ENCODE data around the gene SHROOM3.

DNA sequence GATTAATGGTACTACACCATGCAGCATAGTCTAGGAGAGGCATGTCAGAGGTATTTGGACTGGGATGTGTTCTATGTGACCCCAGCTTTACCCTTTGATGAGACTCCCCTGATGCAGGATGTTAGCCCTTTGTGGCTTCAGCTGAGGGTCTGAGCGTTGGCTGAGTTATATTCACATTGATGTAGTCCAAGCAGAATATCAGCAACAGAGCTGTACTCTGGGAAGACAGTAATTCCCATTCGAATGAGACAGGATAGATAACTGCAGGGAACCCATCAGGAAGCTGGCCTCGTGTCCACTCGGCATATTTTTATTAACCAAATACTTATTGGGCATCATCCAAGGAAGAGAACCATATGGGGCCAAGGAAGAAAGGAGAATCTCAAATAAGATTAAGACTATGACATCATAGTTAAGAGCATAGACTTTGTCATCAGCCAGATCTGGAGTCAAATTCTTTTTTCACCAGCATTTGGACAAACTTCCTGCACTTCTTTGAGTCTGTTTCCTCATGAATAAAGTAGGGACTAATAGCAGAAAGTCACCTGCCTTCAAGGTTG, 264.8 kb downstream of the SHROOM3 start:
- TF ChIP-seq, protein P1, sequence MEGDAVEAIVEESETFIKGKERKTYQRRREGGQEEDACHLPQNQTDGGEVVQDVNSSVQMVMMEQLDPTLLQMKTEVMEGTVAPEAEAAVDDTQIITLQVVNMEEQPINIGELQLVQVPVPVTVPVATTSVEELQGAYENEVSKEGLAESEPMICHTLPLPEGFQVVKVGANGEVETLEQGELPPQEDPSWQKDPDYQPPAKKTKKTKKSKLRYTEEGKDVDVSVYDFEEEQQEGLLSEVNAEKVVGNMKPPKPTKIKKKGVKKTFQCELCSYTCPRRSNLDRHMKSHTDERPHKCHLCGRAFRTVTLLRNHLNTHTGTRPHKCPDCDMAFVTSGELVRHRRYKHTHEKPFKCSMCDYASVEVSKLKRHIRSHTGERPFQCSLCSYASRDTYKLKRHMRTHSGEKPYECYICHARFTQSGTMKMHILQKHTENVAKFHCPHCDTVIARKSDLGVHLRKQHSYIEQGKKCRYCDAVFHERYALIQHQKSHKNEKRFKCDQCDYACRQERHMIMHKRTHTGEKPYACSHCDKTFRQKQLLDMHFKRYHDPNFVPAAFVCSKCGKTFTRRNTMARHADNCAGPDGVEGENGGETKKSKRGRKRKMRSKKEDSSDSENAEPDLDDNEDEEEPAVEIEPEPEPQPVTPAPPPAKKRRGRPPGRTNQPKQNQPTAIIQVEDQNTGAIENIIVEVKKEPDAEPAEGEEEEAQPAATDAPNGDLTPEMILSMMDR (IDR thresholded peaks at IDR 0.05; ENCODE audit: insufficient read depth, low read length, poor library complexity, severe bottlenecking): no peak
- TF ChIP-seq EZH2phosphoT487 (conservative IDR thresholded peaks at IDR 0.05; ENCODE audit: low read length): no peak
